ENCODE measurements around the gene ANKRD12.

Gene ANKRD12

GRCh38 chr18:9184998-9185613 lies 48.5 kb downstream of the ANKRD12 start:
- DNase-seq (ENCODE audit: low read depth): no peak

GRCh38 chr18:9188359-9189231 lies 52.0 kb downstream of the ANKRD12 start:
- DNase-seq (ENCODE audit: low read depth): no peak

- DNase-seq (ENCODE audit: low read depth): no peak
Measured at GRCh38 chr18:9189491-9189890, 52.9 kb downstream of the ANKRD12 start.

- no peak for DNase-seq (ENCODE audit: low read depth)
Measured at GRCh38 chr18:9191658-9192256, 55.2 kb downstream of the ANKRD12 start.

GRCh38 chr18:9193031-9193430 lies 56.5 kb downstream of the ANKRD12 start:
- no peak for DNase-seq (ENCODE audit: low read depth)

- DNase-seq (ENCODE audit: low read depth): peak; percentile 12
Measured at GRCh38 chr18:9196568-9196967, 60.0 kb downstream of the ANKRD12 start.

- DNase-seq (ENCODE audit: low read depth): no peak
Measured at GRCh38 chr18:9199681-9200080, 63.1 kb downstream of the ANKRD12 start.

GRCh38 chr18:9201224-9201623 lies 64.6 kb downstream of the ANKRD12 start:
- DNase-seq (ENCODE audit: low read depth): no peak

- DNase-seq (ENCODE audit: low read depth): no peak
Measured at GRCh38 chr18:9204659-9205058, 68.1 kb downstream of the ANKRD12 start.

GRCh38 chr18:9206421-9206820 lies 69.8 kb downstream of the ANKRD12 start:
- no peak for DNase-seq (ENCODE audit: low read depth)

- peak; percentile 79 for DNase-seq (ENCODE audit: low read depth)
Measured at GRCh38 chr18:9209279-9209678, 72.7 kb downstream of the ANKRD12 start.

GRCh38 chr18:9210966-9211365 lies 74.4 kb downstream of the ANKRD12 start:
- DNase-seq (ENCODE audit: low read depth): peak; percentile 11

- no peak for DNase-seq (ENCODE audit: low read depth)
Measured at GRCh38 chr18:9211955-9212354, 75.4 kb downstream of the ANKRD12 start.

- DNase-seq (ENCODE audit: low read depth): no peak
Measured at GRCh38 chr18:9215221-9215933, 78.8 kb downstream of the ANKRD12 start.

- no peak for DNase-seq (ENCODE audit: low read depth)
Measured at GRCh38 chr18:9216459-9216858, 79.9 kb downstream of the ANKRD12 start.

GRCh38 chr18:9217743-9218451 lies 81.3 kb downstream of the ANKRD12 start:
- DNase-seq (ENCODE audit: low read depth): peak; percentile 12

- no peak for DNase-seq (ENCODE audit: low read depth)
Measured at GRCh38 chr18:9221040-9221439, 84.5 kb downstream of the ANKRD12 start.

- no peak for DNase-seq (ENCODE audit: low read depth)
Measured at GRCh38 chr18:9221661-9222060, 85.1 kb downstream of the ANKRD12 start.

GRCh38 chr18:9223356-9223755 lies 86.8 kb downstream of the ANKRD12 start:
- DNase-seq (ENCODE audit: low read depth): no peak

GRCh38 chr18:9226463-9226862 lies 89.9 kb downstream of the ANKRD12 start:
- no peak for DNase-seq (ENCODE audit: low read depth)

- no peak for DNase-seq (ENCODE audit: low read depth)
Measured at GRCh38 chr18:9231852-9232486, 95.4 kb downstream of the ANKRD12 start.

Data from amniotic epithelial cell (primary cell).